Activated T-cell treated with anti-CD3 and anti-CD28 coated beads, Interleukin-2, amount 50 U/mL, for 72 hours (primary cell): Measurements from ENCODE around the gene SRRM1. TPM values are rescaled to one million over a fixed set of nuclear protein-coding genes. Genes with fewer than 3 reads are reported as not detected.
"Not testable (repeated sequence)": the region's sequence is repeated elsewhere in the genome, so short reads cannot be mapped to it uniquely, and the experiment has no call there.

Experiments
- ATAC-seq, 2 donors: fragments of 150-1000 bp; cut with Tn5 transposase; replicated peaks in 1 of 2; 2 replicates each; pipeline ENCODE4 v1.10.0; 2021; ENCODE audit warnings: moderate library complexity in 2 of 2, mild to moderate bottlenecking in 1 of 2
- DNase-seq, 2 donors: peaks; one replicate each; pipeline ENCODE4 v3.0.0; 2021 to 2022; ENCODE audit warnings: mixed read lengths in 1 of 2
- H3K27ac Mint-ChIP-seq: one replicate; pipeline ENCODE4 v1.8.0; 2022; ENCODE audit warnings: mild to moderate bottlenecking, moderate library complexity, mixed read lengths
- H3K27me3 Mint-ChIP-seq: one replicate; pipeline ENCODE4 v1.8.0; 2022; ENCODE audit warnings: low read depth, mixed read lengths
- H3K36me3 Mint-ChIP-seq, 2 donors: one replicate each; pipeline ENCODE4 v1.8.0; 2022; ENCODE audit warnings: mixed read lengths in 2 of 2, mild to moderate bottlenecking in 1 of 2; ENCODE audit not compliant: insufficient read depth in 2 of 2
- H3K4me1 Mint-ChIP-seq: one replicate; pipeline ENCODE4 v1.8.0; 2022; ENCODE audit warnings: low read depth, mixed read lengths
- H3K4me3 Mint-ChIP-seq, 2 donors: one replicate each; pipeline ENCODE4 v1.8.0; 2022; ENCODE audit warnings: mild to moderate bottlenecking in 2 of 2, mixed read lengths in 2 of 2, moderate library complexity in 2 of 2
- H3K9me3 Mint-ChIP-seq, 2 donors: one replicate each; pipeline ENCODE4 v1.8.0; 2022; ENCODE audit warnings: mixed read lengths in 2 of 2
- total RNA-seq, 2 donors: library from RNA; stranded (reverse); gene quantifications; one replicate each; pipeline ENCODE4 v1.2.3, GENCODE V29; 2022

SRRM1 gene
- total RNA-seq, 2 donors from 2014 or later: 187 to 223 TPM

- Mint-ChIP-seq H3K4me1 (no peaks in the 10 kb centered on the region), H3K27me3 (peaks cover 2% of the 10 kb centered on the region), H3K27ac (no peak overlapping the region), H3K4me3 (no peak overlapping the region), H3K36me3 (no peaks in the 10 kb centered on the region), H3K9me3 (no peaks in the 10 kb centered on the region)
- no peak for ATAC-seq
- no peak for DNase-seq
These were observed 47.9 kb downstream of the SRRM1 start for GRCh38 chr1:24691051-24691450.

GRCh38 chr1:24692351-24692980 lies 49.4 kb downstream of the SRRM1 start:
- ATAC-seq (no peak), DNase-seq (no peak)
- Mint-ChIP-seq H3K4me3 (no peak overlapping the region), H3K27ac (no peak overlapping the region), H3K9me3 (no peaks in the 10 kb centered on the region), H3K4me1 (no peaks in the 10 kb centered on the region), H3K27me3 (peaks cover 5% of the 10 kb centered on the region), H3K36me3 (no peaks in the 10 kb centered on the region)

- no peak overlapping the region for H3K4me3 Mint-ChIP-seq
- DNase-seq (no peak), ATAC-seq (no peak)
- H3K9me3 Mint-ChIP-seq: no peaks in the 10 kb centered on the region
- H3K27ac Mint-ChIP-seq: no peak overlapping the region
- peaks cover 7% of the 10 kb centered on the region for H3K27me3 Mint-ChIP-seq
- H3K4me1 Mint-ChIP-seq: no peaks in the 10 kb centered on the region
- H3K36me3 Mint-ChIP-seq: no peaks in the 10 kb centered on the region
These were observed 50.8 kb downstream of the SRRM1 start for GRCh38 chr1:24693827-24694379.

GRCh38 chr1:24694380-24694843 lies 51.3 kb downstream of the SRRM1 start:
- Mint-ChIP-seq H3K27me3 (peaks cover 9% of the 10 kb centered on the region), H3K36me3 (no peaks in the 10 kb centered on the region), H3K9me3 (no peaks in the 10 kb centered on the region), H3K4me1 (no peaks in the 10 kb centered on the region), H3K27ac (peak overlapping the region; percentile 3), H3K4me3 (no peak overlapping the region)
- ATAC-seq (peak in 1 of 2 donors; percentile 23), DNase-seq (no peak)

- ATAC-seq: no peak
- Mint-ChIP-seq H3K36me3 (no peaks in the 10 kb centered on the region), H3K9me3 (no peaks in the 10 kb centered on the region), H3K27ac (no peak overlapping the region), H3K4me3 (no peak overlapping the region), H3K27me3 (peaks cover 9% of the 10 kb centered on the region), H3K4me1 (no peaks in the 10 kb centered on the region)
- no peak for DNase-seq
These were observed 52.3 kb downstream of the SRRM1 start for GRCh38 chr1:24695202-24695974.

GRCh38 chr1:24696041-24696755 lies 53.1 kb downstream of the SRRM1 start:
- Mint-ChIP-seq H3K4me1 (no peaks in the 10 kb centered on the region), H3K27ac (no peak overlapping the region), H3K4me3 (no peak overlapping the region), H3K9me3 (no peaks in the 10 kb centered on the region), H3K27me3 (peaks cover 9% of the 10 kb centered on the region), H3K36me3 (no peaks in the 10 kb centered on the region)
- ATAC-seq: no peak
- no peak for DNase-seq

- Mint-ChIP-seq H3K4me3 (no peak overlapping the region), H3K4me1 (no peaks in the 10 kb centered on the region), H3K27me3 (peaks cover 9% of the 10 kb centered on the region), H3K27ac (no peak overlapping the region), H3K36me3 (no peaks in the 10 kb centered on the region), H3K9me3 (no peaks in the 10 kb centered on the region)
- no peak for DNase-seq
- ATAC-seq: no peak
These were observed 53.7 kb downstream of the SRRM1 start for GRCh38 chr1:24696756-24697330.

GRCh38 chr1:24697453-24698001 lies 54.4 kb downstream of the SRRM1 start:
- H3K27me3 Mint-ChIP-seq, DNase-seq, ATAC-seq, H3K36me3 Mint-ChIP-seq, H3K4me1 Mint-ChIP-seq, H3K9me3 Mint-ChIP-seq, H3K4me3 Mint-ChIP-seq, H3K27ac Mint-ChIP-seq: not testable (repeated sequence)

- ATAC-seq, H3K4me3 Mint-ChIP-seq: not testable (repeated sequence)
These were observed 55.2 kb downstream of the SRRM1 start for GRCh38 chr1:24698326-24698725.

GRCh38 chr1:24699628-24700027 lies 56.5 kb downstream of the SRRM1 start:
- ATAC-seq (no peak), DNase-seq (no peak)
- peaks cover 9% of the 10 kb centered on the region for H3K27me3 Mint-ChIP-seq
- no peak overlapping the region for H3K27ac Mint-ChIP-seq
- no peaks in the 10 kb centered on the region for H3K9me3 Mint-ChIP-seq
- no peaks in the 10 kb centered on the region for H3K36me3 Mint-ChIP-seq
- H3K4me3 Mint-ChIP-seq: no peak overlapping the region
- no peaks in the 10 kb centered on the region for H3K4me1 Mint-ChIP-seq

More at GRCh38 chr1:24698326-24698725, 55.2 kb downstream of the SRRM1 start:
- H3K9me3 Mint-ChIP-seq, DNase-seq, H3K27ac Mint-ChIP-seq, H3K4me1 Mint-ChIP-seq, H3K27me3 Mint-ChIP-seq, H3K36me3 Mint-ChIP-seq: not testable (repeated sequence)

GRCh38 chr1:24702511-24703293 lies 59.6 kb downstream of the SRRM1 start:
- no peak for DNase-seq
- Mint-ChIP-seq H3K36me3 (no peaks in the 10 kb centered on the region), H3K4me3 (no peak overlapping the region), H3K27me3 (peaks cover 5% of the 10 kb centered on the region), H3K4me1 (peaks cover 7% of the 10 kb centered on the region), H3K9me3 (no peaks in the 10 kb centered on the region), H3K27ac (no peak overlapping the region)
- ATAC-seq: no peak
